Gastrocnemius medialis (tissue), 4 donors: ENCODE data around the gene GABARAP. TPM values are rescaled to one million over a fixed set of nuclear protein-coding genes. Genes with fewer than 3 reads are reported as not detected.

Experiments
- ATAC-seq, 2 donors: fragments of 150-250 bp; one replicate each; pipeline ENCODE4 v1.9.1; 2016
- DNase-seq, 2 donors: peaks; one replicate each; pipeline ENCODE4 v3.0.0-alpha.2; 2019
- H3K27ac ChIP-seq, 4 donors: fragments of 200-600 bp; sonication (generic); 1 replicate in 1 of 4; 2 replicates in 3 of 4; pipeline ENCODE4 v1.5.1; 2016 to 2018; ENCODE audit warnings: mild to moderate bottlenecking in 2 of 4, moderate library complexity in 1 of 4
- H3K27me3 ChIP-seq, 3 donors: fragments of 200-600 bp; sonication (generic) in 2 of 3; 1 replicate in 1 of 3; 2 replicates in 2 of 3; pipeline versions ENCODE4 v1.5.1 to v1.6.0; 2016 to 2019; ENCODE audit warnings: mild to moderate bottlenecking in 1 of 3, moderate library complexity in 1 of 3
- H3K36me3 ChIP-seq, 2 donors: fragments of 200-600 bp; sonication (generic) in 1 of 2; one replicate each; pipeline ENCODE4 v1.5.1; 2017 to 2018
- H3K4me1 ChIP-seq, 2 donors: fragments of 200-600 bp; sonication (generic) in 1 of 2; one replicate each; pipeline ENCODE4 v1.5.1; 2016 to 2017; ENCODE audit warnings: mild to moderate bottlenecking in 2 of 2
- H3K4me3 ChIP-seq, 4 donors: fragments of 200-600 bp; sonication (generic) in 3 of 4; 1 replicate in 1 of 4; 2 replicates in 3 of 4; pipeline ENCODE4 v1.5.1; 2016 to 2019; ENCODE audit warnings: mild to moderate bottlenecking in 2 of 4
- H3K9me3 ChIP-seq, 3 donors: fragments of 200-600 bp; sonication (generic) in 2 of 3; 1 replicate in 1 of 3; 2 replicates in 2 of 3; pipeline ENCODE4 v1.5.1; 2016 to 2019
- CTCF ChIP-seq, 5 experiments: fragments of 450-650 bp in 3 of 5; fragments of 200-600 bp in 2 of 5; sonication (generic) in 2 of 5; IDR thresholded peaks in 4 of 5; conservative IDR thresholded peaks in 1 of 5; 1 replicate in 4 of 5; 2 replicates in 1 of 5; pipeline ENCODE4 v1.5.1; 2016 to 2019; ENCODE audit warnings: antibody characterized with exemption in 5 of 5, mild to moderate bottlenecking in 3 of 5, moderate library complexity in 3 of 5
- POLR2A ChIP-seq, 2 donors: fragments of 450-650 bp; IDR thresholded peaks; one replicate each; pipeline ENCODE4 v1.6.1; 2017; ENCODE audit warnings: antibody characterized with exemption in 2 of 2, mild to moderate bottlenecking in 2 of 2, moderate library complexity in 2 of 2
- in situ Hi-C, 4 donors: fragments of 200-750 bp; cut with MboI; loops; one replicate each; pipeline versions ENCODE4 v1.15.0 to v1.8.0; 2017; ENCODE audit warnings: low sequenced_read_pairs in 4 of 4
- intact Hi-C: fragments of 100-400 bp; cut with DNase I; formaldehyde crosslinking; loops from one replicate; pipeline ENCODE4 v1.15.1; 2023; ENCODE audit warnings: low total_unique reads
- total RNA-seq, 4 donors: library from RNA; depleted of rRNA; stranded (reverse); fragments of >200 nt; gene quantifications; one replicate each; pipeline versions ENCODE4 v1.1.0 to v1.2.3, GENCODE V29; 2016

The GABARAP gene
- total RNA-seq, 4 donors from 2014 or later = 207 to 626 (median 258) TPM

GRCh38 chr17:7240375-7240774, 1.9 kb downstream of the GABARAP start:
- intact Hi-C loops = loop anchor here (5.0 kb wide), 1 partner anchor 912 kb away; the partner anchor contains the start of gene PER1
- H3K4me1 ChIP-seq = peaks cover 26 to 33% of the 10 kb centered on the region in 2 donors
- H3K36me3 ChIP-seq = peaks cover 0 to 40% of the 10 kb centered on the region in 2 donors

GRCh38 chr17:7239091-7240027, 2.9 kb downstream of the GABARAP start, which contains the start of gene PHF23:
TSS of gene PHF23 (minus strand) at chr17:7239457. CDS start at chr17:7239279, 178 bp downstream.
- DNase-seq (peak; percentile 100), ATAC-seq (peak; percentile 67 to 75)
- H3K9me3 ChIP-seq = no peaks in the 10 kb centered on the region
- H3K27me3 ChIP-seq = no peaks in the 10 kb centered on the region
- peak within 1 kb of the TSS; percentile 78 to 100 (median 98) for H3K4me3 ChIP-seq
- peak within 1 kb of the TSS; percentile 92 to 99 (median 98) for H3K27ac ChIP-seq
- intact Hi-C loops (loop anchor here (5.0 kb wide), 2 partner anchors 603 to 913 kb away; partner anchors contain the start of gene PER1), in situ Hi-C loops (no loop called here)
- peaks cover 0 to 34% of the 10 kb centered on the region in 2 donors for H3K36me3 ChIP-seq
- peak; percentile 92 to 93 for TF ChIP-seq POLR2A (IDR thresholded peaks at IDR 0.05)
- peak in 2 of 5 experiments; percentile 24 to 59 for TF ChIP-seq CTCF (IDR thresholded peaks at IDR 0.05 in 4 of 5, conservative IDR thresholded peaks at IDR 0.05 in 1 of 5)
- H3K4me1 ChIP-seq = peaks cover 34 to 41% of the 10 kb centered on the region in 2 donors

More at GRCh38 chr17:7240375-7240774, 1.9 kb downstream of the GABARAP start:
- DNase-seq (no peak), ATAC-seq (no peak)
- H3K27ac ChIP-seq = peak overlapping the region; percentile 92 to 99 (median 98)
- no peaks in the 10 kb centered on the region for H3K9me3 ChIP-seq
- in situ Hi-C loops = no loop called here
- no peaks in the 10 kb centered on the region for H3K27me3 ChIP-seq
- TF ChIP-seq POLR2A (IDR thresholded peaks at IDR 0.05) (no peak), CTCF (IDR thresholded peaks at IDR 0.05 in 4 of 5, conservative IDR thresholded peaks at IDR 0.05 in 1 of 5) (no peak)
- H3K4me3 ChIP-seq = peak overlapping the region; percentile 49 to 99 (median 80)

- intact Hi-C loops = loop anchor here (5.0 kb wide), 1 partner anchor 604 kb away; no protein-coding TSS in a partner anchor
- ATAC-seq = no peak
These were observed 3.7 kb downstream of the GABARAP start for GRCh38 chr17:7238420-7239090.

More at GRCh38 chr17:7238420-7239090, 3.7 kb downstream of the GABARAP start:
- Histone ChIP-seq H3K4me3 (peak overlapping the region; percentile 78 to 100 (median 98)), H3K9me3 (no peaks in the 10 kb centered on the region), H3K27ac (peak overlapping the region; percentile 92 to 99 (median 95)), H3K27me3 (no peaks in the 10 kb centered on the region), H3K36me3 (peaks cover 0 to 29% of the 10 kb centered on the region in 2 donors), H3K4me1 (peaks cover 36 to 45% of the 10 kb centered on the region in 2 donors)
- DNase-seq = peak in 1 of 2 donors; percentile 45
- TF ChIP-seq CTCF (IDR thresholded peaks at IDR 0.05 in 4 of 5, conservative IDR thresholded peaks at IDR 0.05 in 1 of 5) (no peak), POLR2A (IDR thresholded peaks at IDR 0.05) (no peak)
- in situ Hi-C loops = no loop called here
